Mucosa of stomach (tissue), 1 donor: Measurements from ENCODE around the gene TMEM170A.
"Not testable (repeated sequence)": the region's sequence is repeated elsewhere in the genome, so short reads cannot be mapped to it uniquely, and the experiment has no call there.

Experiments used
- H3K27me3 ChIP-seq: one replicate; pipeline ENCODE4 v1.7.0; 2013; ENCODE audit warnings: mild to moderate bottlenecking, low read length; ENCODE audit not compliant: control insufficient read depth, insufficient read depth
- H3K36me3 ChIP-seq: one replicate; pipeline ENCODE4 v1.7.0; 2013; ENCODE audit warnings: low read length; ENCODE audit not compliant: control insufficient read depth, insufficient read depth
- H3K4me1 ChIP-seq: one replicate; pipeline ENCODE4 v1.7.0; 2013; ENCODE audit warnings: mild to moderate bottlenecking, low read length; ENCODE audit not compliant: control insufficient read depth, insufficient read depth
- H3K4me3 ChIP-seq: one replicate; pipeline ENCODE4 v1.7.0; 2013; ENCODE audit warnings: low read length
- H3K9ac ChIP-seq: one replicate; pipeline ENCODE4 v1.7.0; 2013; ENCODE audit warnings: mild to moderate bottlenecking, low read length, moderate library complexity
- H3K9me3 ChIP-seq: one replicate; pipeline ENCODE4 v1.7.0; 2013; ENCODE audit warnings: mild to moderate bottlenecking, low read length, moderate library complexity; ENCODE audit not compliant: control insufficient read depth
- donor health status: Pancreatic carcinoma.

Gene TMEM170A

GRCh38 chr16:75477680-75478473, 13.4 kb upstream of the TMEM170A start:
- no peaks in the 10 kb centered on the region for H3K4me1 ChIP-seq
- H3K4me3 ChIP-seq = no peak overlapping the region
- H3K36me3 ChIP-seq = no peaks in the 10 kb centered on the region
- H3K27me3 ChIP-seq = no peaks in the 10 kb centered on the region
- no peak overlapping the region for H3K9ac ChIP-seq
- H3K9me3 ChIP-seq = no peaks in the 10 kb centered on the region

- H3K27me3 ChIP-seq = no peaks in the 10 kb centered on the region
- H3K4me3 ChIP-seq = no peak overlapping the region
- no peaks in the 10 kb centered on the region for H3K4me1 ChIP-seq
- H3K9me3 ChIP-seq = no peaks in the 10 kb centered on the region
- H3K36me3 ChIP-seq = no peaks in the 10 kb centered on the region
- no peak overlapping the region for H3K9ac ChIP-seq
These were observed 12.3 kb upstream of the TMEM170A start for GRCh38 chr16:75476817-75477216.

GRCh38 chr16:75475420-75475847, 10.9 kb upstream of the TMEM170A start:
- Histone ChIP-seq H3K36me3 (no peaks in the 10 kb centered on the region), H3K4me1 (no peaks in the 10 kb centered on the region), H3K9me3 (no peaks in the 10 kb centered on the region), H3K4me3 (no peak overlapping the region), H3K9ac (no peak overlapping the region), H3K27me3 (no peaks in the 10 kb centered on the region)

GRCh38 chr16:75472908-75473877, 8.7 kb upstream of the TMEM170A start:
- no peaks in the 10 kb centered on the region for H3K36me3 ChIP-seq
- no peak overlapping the region for H3K9ac ChIP-seq
- H3K9me3 ChIP-seq = no peaks in the 10 kb centered on the region
- no peak overlapping the region for H3K4me3 ChIP-seq
- H3K4me1 ChIP-seq = no peaks in the 10 kb centered on the region
- H3K27me3 ChIP-seq = no peaks in the 10 kb centered on the region

- Histone ChIP-seq H3K27me3 (no peaks in the 10 kb centered on the region), H3K4me1 (no peaks in the 10 kb centered on the region), H3K9ac (no peak overlapping the region), H3K4me3 (no peak overlapping the region), H3K36me3 (no peaks in the 10 kb centered on the region), H3K9me3 (no peaks in the 10 kb centered on the region)
These were observed 7.5 kb upstream of the TMEM170A start for GRCh38 chr16:75471723-75472633.

- Histone ChIP-seq H3K4me3 (no peak overlapping the region), H3K9ac (no peak overlapping the region), H3K27me3 (no peaks in the 10 kb centered on the region), H3K4me1 (no peaks in the 10 kb centered on the region), H3K9me3 (no peaks in the 10 kb centered on the region), H3K36me3 (no peaks in the 10 kb centered on the region)
These were observed 2.3 kb upstream of the TMEM170A start for GRCh38 chr16:75466760-75467159.

- Histone ChIP-seq H3K4me3 (peak overlapping the region; percentile 74), H3K9ac (peak overlapping the region; percentile 83)
- not testable (repeated sequence) for H3K9me3 ChIP-seq, H3K27me3 ChIP-seq, H3K36me3 ChIP-seq, H3K4me1 ChIP-seq
These were observed 934 bp downstream of the TMEM170A start for GRCh38 chr16:75463389-75464121.

- H3K36me3 ChIP-seq = no peaks in the 10 kb centered on the region
- no peaks in the 10 kb centered on the region for H3K9me3 ChIP-seq
- H3K27me3 ChIP-seq = no peaks in the 10 kb centered on the region
- peaks cover 12% of the 10 kb centered on the region for H3K4me1 ChIP-seq
- no peak overlapping the region for H3K4me3 ChIP-seq
- H3K9ac ChIP-seq = no peak overlapping the region
These were observed 1.7 kb downstream of the TMEM170A start for GRCh38 chr16:75462806-75463205.

GRCh38 chr16:75461575-75461974, 2.9 kb downstream of the TMEM170A start:
- H3K27me3 ChIP-seq = no peaks in the 10 kb centered on the region
- H3K9ac ChIP-seq = no peak overlapping the region
- H3K4me3 ChIP-seq = no peak overlapping the region
- no peaks in the 10 kb centered on the region for H3K9me3 ChIP-seq
- peaks cover 17% of the 10 kb centered on the region for H3K4me1 ChIP-seq
- no peaks in the 10 kb centered on the region for H3K36me3 ChIP-seq

GRCh38 chr16:75460446-75460845, 4.0 kb downstream of the TMEM170A start:
- no peaks in the 10 kb centered on the region for H3K36me3 ChIP-seq
- H3K4me1 ChIP-seq = peaks cover 17% of the 10 kb centered on the region
- no peaks in the 10 kb centered on the region for H3K9me3 ChIP-seq
- no peaks in the 10 kb centered on the region for H3K27me3 ChIP-seq
- H3K9ac ChIP-seq = no peak overlapping the region
- H3K4me3 ChIP-seq = no peak overlapping the region

GRCh38 chr16:75459691-75460090, 4.8 kb downstream of the TMEM170A start:
- Histone ChIP-seq H3K36me3 (no peaks in the 10 kb centered on the region), H3K27me3 (no peaks in the 10 kb centered on the region), H3K9ac (no peak overlapping the region), H3K4me3 (no peak overlapping the region), H3K4me1 (peaks cover 17% of the 10 kb centered on the region), H3K9me3 (no peaks in the 10 kb centered on the region)
